ENCODE results near the gene PGPEP1. TPM values are rescaled to one million over a fixed set of nuclear protein-coding genes. Genes with fewer than 3 reads are reported as not detected.

Gene PGPEP1
- total RNA-seq, 1 experiment from 2014 or later: 11.4 TPM

DNA sequence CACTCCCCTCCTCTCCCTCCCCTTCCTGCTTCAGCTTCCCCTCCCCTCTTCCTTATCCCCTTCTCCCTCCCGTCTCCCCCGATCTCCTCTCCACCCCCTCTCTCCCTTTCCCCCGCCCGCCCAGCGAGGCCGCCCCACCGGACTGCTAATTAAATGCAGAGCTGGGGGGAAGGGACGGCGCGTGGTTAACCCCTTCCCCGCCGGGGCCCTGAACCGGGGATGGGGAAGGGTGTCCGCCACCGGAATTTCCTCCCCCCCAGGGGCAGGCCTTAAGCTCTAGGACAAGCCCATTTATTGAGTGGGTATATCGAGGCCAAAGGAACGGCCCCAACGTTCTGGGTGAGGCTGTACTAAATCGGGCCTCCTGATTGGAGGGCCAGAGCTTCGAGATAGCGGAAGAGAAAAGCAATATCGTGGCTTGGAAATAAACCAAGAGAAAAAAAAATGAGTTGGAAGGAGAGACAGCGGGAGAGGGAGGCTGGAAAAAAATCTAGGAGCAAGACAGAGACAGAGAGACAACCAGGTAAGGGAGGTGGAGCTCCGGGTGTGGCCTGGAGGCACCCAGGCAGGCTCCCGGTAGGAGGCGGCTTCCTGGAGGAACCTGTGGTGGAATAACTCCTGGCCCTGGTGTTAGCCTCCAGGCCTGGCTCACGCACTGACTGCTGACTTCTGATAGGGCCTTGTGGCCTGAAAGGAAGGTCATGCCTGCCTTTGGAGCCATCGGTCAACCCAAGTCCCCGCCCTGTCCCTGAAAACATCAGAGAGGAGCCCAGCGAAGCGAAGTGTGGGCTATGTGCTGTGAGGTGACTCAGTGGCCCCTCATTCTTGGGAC, 47.4 kb upstream of the PGPEP1 start:
- no peaks in the 10 kb centered on the region for H3K36me3 ChIP-seq (ENCODE audit: low read depth, low read length)
- peak overlapping the region; percentile 89 for H3K4me2 ChIP-seq (ENCODE audit: low read length)
- peak; percentile 27 for ATAC-seq
- H2AFZ ChIP-seq (ENCODE audit: low read length): peak overlapping the region; percentile 82
- intact Hi-C loops (cut with micrococcal nuclease): no loop called here
- no peaks in the 10 kb centered on the region for H3K79me2 ChIP-seq (ENCODE audit: low read length)
- no peaks in the 10 kb centered on the region for H4K20me1 ChIP-seq (ENCODE audit: low read length)
- H3K27ac ChIP-seq (ENCODE audit: low read length): no peak overlapping the region
- H3K9me3 ChIP-seq (ENCODE audit: low read length): no peaks in the 10 kb centered on the region
- CTCF ChIA-PET: interaction anchor here (0.6 to 1.2 kb wide), 3 partner anchors 11 to 36 kb away, joined by 3 to 10 read pairs (median 4); no protein-coding TSS in a partner anchor
- TF ChIP-seq, protein P1, sequence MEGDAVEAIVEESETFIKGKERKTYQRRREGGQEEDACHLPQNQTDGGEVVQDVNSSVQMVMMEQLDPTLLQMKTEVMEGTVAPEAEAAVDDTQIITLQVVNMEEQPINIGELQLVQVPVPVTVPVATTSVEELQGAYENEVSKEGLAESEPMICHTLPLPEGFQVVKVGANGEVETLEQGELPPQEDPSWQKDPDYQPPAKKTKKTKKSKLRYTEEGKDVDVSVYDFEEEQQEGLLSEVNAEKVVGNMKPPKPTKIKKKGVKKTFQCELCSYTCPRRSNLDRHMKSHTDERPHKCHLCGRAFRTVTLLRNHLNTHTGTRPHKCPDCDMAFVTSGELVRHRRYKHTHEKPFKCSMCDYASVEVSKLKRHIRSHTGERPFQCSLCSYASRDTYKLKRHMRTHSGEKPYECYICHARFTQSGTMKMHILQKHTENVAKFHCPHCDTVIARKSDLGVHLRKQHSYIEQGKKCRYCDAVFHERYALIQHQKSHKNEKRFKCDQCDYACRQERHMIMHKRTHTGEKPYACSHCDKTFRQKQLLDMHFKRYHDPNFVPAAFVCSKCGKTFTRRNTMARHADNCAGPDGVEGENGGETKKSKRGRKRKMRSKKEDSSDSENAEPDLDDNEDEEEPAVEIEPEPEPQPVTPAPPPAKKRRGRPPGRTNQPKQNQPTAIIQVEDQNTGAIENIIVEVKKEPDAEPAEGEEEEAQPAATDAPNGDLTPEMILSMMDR (conservative IDR thresholded peaks at IDR 0.05; ENCODE audit: low read depth, low read length): no peak
- TF ChIP-seq EZH2phosphoT487 (IDR thresholded peaks at IDR 0.05; ENCODE audit: borderline replicate concordance, low read length) (no peak), EZH2 (IDR thresholded peaks at IDR 0.05; ENCODE audit: low read length, unreplicated experiment) (no peak)
- H3F3A ChIP-seq (ENCODE audit: low read length, unreplicated experiment): no peaks in the 10 kb centered on the region
- no peaks in the 10 kb centered on the region for H3K9me2 ChIP-seq (replicated peaks; ENCODE audit: low read length)
- DNase-seq: peak; percentile 8
- H3K27me3 ChIP-seq (ENCODE audit: low read length): no peaks in the 10 kb centered on the region
- H3K9ac ChIP-seq (ENCODE audit: low read length): peak overlapping the region; percentile 66
- no TSS peak for BruUV-seq (replicated peaks)
- peak overlapping the region; percentile 70 for H3K4me3 ChIP-seq (ENCODE audit: low read length)
- POLR2A ChIA-PET (ENCODE audit: unreplicated experiment): interaction anchor here (0.6 to 1.5 kb wide), 3 partner anchors 11 to 30 kb away, joined by 4 to 13 read pairs (median 4); partner anchors contain the start of genes JUND and LSM4
- H3K4me1 ChIP-seq (ENCODE audit: insufficient read depth, low read length): peaks cover 17% of the 10 kb centered on the region

DNA sequence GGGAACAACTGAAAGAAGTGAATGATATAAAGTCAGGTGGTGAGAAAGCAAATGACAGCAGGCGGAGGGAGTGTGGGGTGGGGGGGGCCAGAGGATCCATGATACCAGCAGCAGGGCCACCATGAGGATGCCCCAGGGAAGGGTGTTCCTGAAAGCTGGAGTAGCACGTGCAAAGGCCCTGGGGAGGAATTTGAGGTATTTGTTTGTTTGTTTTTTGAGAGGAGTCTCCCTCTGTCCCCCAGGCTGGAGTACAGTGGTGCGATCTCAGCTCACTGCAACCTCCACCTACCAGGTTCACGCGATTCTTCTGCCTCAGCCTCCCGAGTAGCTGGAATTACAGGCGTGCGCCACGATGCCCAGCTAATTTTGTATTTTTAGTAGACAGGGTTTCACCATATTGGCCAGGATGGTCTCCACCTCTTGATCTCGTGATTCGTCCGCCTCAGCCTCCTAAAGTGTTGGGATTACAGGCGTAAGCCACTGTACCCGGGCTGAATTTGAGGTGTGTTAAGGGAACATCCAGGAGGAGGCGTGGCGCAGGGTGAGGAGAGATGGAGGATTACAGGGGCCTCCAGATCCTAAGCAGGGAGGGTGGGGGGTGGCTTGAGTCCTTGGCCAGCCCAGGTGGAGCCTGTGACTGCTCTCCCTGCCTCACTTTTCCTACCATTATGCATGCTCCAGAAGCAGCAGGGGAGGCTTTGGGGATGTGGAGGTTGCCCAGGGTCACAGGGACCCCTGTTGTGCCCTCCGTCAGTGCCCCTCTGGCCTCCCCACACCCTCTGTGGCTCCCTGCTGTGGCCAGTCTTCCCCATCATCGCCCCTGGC, 46.5 kb upstream of the PGPEP1 start:
- H3K27me3 ChIP-seq (ENCODE audit: low read length): no peaks in the 10 kb centered on the region
- H2AFZ ChIP-seq (ENCODE audit: low read length): no peak overlapping the region
- no TSS peak for BruUV-seq (replicated peaks)
- no peak overlapping the region for H3K27ac ChIP-seq (ENCODE audit: low read length)
- intact Hi-C loops (cut with micrococcal nuclease): no loop called here
- H3K4me1 ChIP-seq (ENCODE audit: insufficient read depth, low read length): peaks cover 17% of the 10 kb centered on the region
- ChIA-PET POLR2A (ENCODE audit: unreplicated experiment) (no interaction called here), CTCF (interaction anchor here (1.2 kb wide), 1 partner anchor 35 kb away, joined by 10 read pairs; no protein-coding TSS in a partner anchor)
- no peaks in the 10 kb centered on the region for H3F3A ChIP-seq (ENCODE audit: low read length, unreplicated experiment)
- ATAC-seq: no peak
- H3K4me2 ChIP-seq (ENCODE audit: low read length): no peak overlapping the region
- H4K20me1 ChIP-seq (ENCODE audit: low read length): no peaks in the 10 kb centered on the region
- no peaks in the 10 kb centered on the region for H3K36me3 ChIP-seq (ENCODE audit: low read depth, low read length)
- no peak for DNase-seq
- no peak overlapping the region for H3K4me3 ChIP-seq (ENCODE audit: low read length)
- no peak overlapping the region for H3K9ac ChIP-seq (ENCODE audit: low read length)
- no peaks in the 10 kb centered on the region for H3K9me3 ChIP-seq (ENCODE audit: low read length)
- no peaks in the 10 kb centered on the region for H3K9me2 ChIP-seq (replicated peaks; ENCODE audit: low read length)
- no peaks in the 10 kb centered on the region for H3K79me2 ChIP-seq (ENCODE audit: low read length)
- TF ChIP-seq EZH2 (IDR thresholded peaks at IDR 0.05; ENCODE audit: low read length, unreplicated experiment) (no peak), EZH2phosphoT487 (IDR thresholded peaks at IDR 0.05; ENCODE audit: borderline replicate concordance, low read length) (no peak)
- TF ChIP-seq, protein P1 (conservative IDR thresholded peaks at IDR 0.05; ENCODE audit: low read depth, low read length): no peak
